Mucosa of stomach (tissue), 1 donor: ENCODE measurements around the gene GFOD1.

Experiments used
- H3K27me3 ChIP-seq: one replicate; pipeline ENCODE4 v1.7.0; 2013; ENCODE audit warnings: mild to moderate bottlenecking, low read length; ENCODE audit not compliant: control insufficient read depth, insufficient read depth
- H3K36me3 ChIP-seq: one replicate; pipeline ENCODE4 v1.7.0; 2013; ENCODE audit warnings: low read length; ENCODE audit not compliant: control insufficient read depth, insufficient read depth
- H3K4me1 ChIP-seq: one replicate; pipeline ENCODE4 v1.7.0; 2013; ENCODE audit warnings: mild to moderate bottlenecking, low read length; ENCODE audit not compliant: control insufficient read depth, insufficient read depth
- H3K4me3 ChIP-seq: one replicate; pipeline ENCODE4 v1.7.0; 2013; ENCODE audit warnings: low read length
- H3K9ac ChIP-seq: one replicate; pipeline ENCODE4 v1.7.0; 2013; ENCODE audit warnings: mild to moderate bottlenecking, low read length, moderate library complexity
- H3K9me3 ChIP-seq: one replicate; pipeline ENCODE4 v1.7.0; 2013; ENCODE audit warnings: mild to moderate bottlenecking, low read length, moderate library complexity; ENCODE audit not compliant: control insufficient read depth
- donor health status: Pancreatic carcinoma.

Gene GFOD1

DNA sequence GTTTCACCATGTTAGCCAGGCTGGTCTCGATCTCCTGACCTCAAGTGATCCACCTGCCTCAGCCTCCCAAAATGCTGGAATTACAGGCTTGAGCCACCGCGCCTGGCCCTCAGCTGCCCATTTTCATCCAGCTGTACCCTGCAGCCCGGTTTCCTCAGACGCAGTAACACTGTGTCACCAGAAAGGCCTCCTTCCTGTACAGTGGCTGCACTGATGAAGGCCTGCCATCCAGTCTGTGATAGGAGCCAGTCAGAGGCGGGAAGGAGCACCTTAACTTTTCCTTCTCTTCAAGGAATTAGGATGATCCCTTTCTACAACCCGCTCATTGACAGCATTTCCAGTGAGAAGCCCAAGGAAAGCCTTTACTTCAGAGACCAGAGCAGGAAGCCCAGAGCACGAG lies 75.9 kb downstream of the GFOD1 start:
- peaks cover 34% of the 10 kb centered on the region for H3K4me1 ChIP-seq
- no peak overlapping the region for H3K9ac ChIP-seq
- H3K36me3 ChIP-seq = no peaks in the 10 kb centered on the region
- H3K4me3 ChIP-seq = no peak overlapping the region
- no peaks in the 10 kb centered on the region for H3K9me3 ChIP-seq
- H3K27me3 ChIP-seq = no peaks in the 10 kb centered on the region

DNA sequence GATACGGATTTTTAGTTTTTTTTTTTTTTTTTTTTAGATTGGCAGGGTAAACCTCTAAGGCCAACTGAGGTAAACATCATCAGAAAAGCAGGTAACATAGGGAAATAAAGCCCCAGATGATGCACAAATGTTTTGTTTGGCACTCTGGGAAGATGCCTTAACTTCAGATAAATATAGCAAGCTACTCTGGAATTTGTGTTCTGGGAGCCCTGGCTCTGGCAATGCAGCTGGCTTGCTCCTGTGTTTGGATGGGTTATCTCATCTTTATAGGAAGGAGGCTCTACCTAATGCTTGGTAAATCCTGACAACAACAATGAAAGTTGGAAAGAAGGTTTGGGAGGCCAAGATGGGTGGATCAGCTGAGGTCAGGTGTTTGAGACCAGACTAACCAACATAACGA lies 77.4 kb downstream of the GFOD1 start:
- H3K9me3 ChIP-seq = no peaks in the 10 kb centered on the region
- peaks cover 37% of the 10 kb centered on the region for H3K4me1 ChIP-seq
- no peaks in the 10 kb centered on the region for H3K36me3 ChIP-seq
- no peaks in the 10 kb centered on the region for H3K27me3 ChIP-seq
- H3K9ac ChIP-seq = no peak overlapping the region
- no peak overlapping the region for H3K4me3 ChIP-seq

DNA sequence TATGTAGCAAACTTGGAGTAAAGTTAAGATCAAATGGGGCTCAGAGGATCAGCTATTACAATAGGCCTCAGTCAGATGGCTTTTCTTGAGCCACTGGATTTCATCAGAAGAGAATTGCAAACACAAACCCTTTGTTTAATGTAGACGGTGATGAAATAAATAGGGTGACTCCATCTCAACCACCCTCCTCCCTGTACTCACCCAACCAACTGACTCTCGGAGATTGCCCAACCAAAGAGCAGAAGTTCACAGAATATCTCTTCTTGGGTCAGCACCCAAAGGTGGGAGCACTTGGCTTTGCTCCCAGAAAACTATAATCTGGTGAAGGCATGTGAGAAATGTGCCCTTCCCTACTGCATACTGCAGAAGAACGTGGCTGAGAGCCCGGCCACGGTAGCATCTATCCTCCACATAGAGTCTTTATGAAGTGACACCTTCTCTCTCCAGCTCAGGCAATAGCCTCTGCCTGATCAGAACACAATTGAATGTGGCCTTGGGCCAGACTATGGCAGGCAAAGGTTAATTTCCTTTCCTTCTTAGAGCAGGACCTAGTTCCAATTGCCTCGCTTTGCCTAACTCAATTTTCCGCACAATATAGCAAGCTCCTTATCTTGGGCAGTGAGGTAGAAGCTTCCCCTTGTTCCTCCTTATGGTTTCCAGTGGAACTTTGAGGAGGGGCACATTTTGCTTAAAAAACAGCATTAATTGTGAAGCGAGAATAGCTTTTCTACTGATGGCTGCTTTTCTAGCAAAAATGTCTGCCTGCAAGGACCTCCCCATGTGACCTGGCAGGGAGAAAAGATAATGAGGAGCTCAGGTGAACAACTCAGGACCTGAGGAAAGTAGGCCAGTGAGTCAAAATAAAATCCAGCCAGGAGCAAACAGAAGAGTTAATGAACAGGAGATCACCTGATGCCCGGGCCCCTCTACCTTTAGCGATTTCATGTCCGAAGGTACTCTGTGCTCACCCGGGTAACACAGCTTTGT lies 79.4 kb downstream of the GFOD1 start:
- peaks cover 24% of the 10 kb centered on the region for H3K4me1 ChIP-seq
- no peaks in the 10 kb centered on the region for H3K36me3 ChIP-seq
- H3K9ac ChIP-seq = no peak overlapping the region
- no peaks in the 10 kb centered on the region for H3K9me3 ChIP-seq
- no peak overlapping the region for H3K4me3 ChIP-seq
- H3K27me3 ChIP-seq = no peaks in the 10 kb centered on the region

DNA sequence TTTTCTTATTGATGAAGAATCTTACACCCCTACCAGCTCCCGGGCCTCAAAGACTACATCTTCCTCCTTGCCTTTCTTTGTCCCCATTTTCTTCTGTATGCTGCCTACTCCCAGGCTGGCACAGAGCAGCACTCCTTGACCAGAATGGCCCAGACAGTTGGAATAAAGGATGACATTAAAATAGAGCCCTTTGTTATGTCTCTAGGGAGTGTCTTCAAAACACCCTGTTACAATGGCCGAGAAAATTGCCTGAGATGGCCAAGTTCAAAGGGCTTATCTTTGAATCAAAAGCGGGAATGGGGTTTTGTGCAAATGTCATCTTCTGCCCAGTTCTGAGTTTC lies 80.1 kb downstream of the GFOD1 start:
- Histone ChIP-seq H3K27me3 (no peaks in the 10 kb centered on the region), H3K9me3 (no peaks in the 10 kb centered on the region), H3K4me1 (peaks cover 24% of the 10 kb centered on the region), H3K9ac (no peak overlapping the region), H3K4me3 (no peak overlapping the region), H3K36me3 (no peaks in the 10 kb centered on the region)

DNA sequence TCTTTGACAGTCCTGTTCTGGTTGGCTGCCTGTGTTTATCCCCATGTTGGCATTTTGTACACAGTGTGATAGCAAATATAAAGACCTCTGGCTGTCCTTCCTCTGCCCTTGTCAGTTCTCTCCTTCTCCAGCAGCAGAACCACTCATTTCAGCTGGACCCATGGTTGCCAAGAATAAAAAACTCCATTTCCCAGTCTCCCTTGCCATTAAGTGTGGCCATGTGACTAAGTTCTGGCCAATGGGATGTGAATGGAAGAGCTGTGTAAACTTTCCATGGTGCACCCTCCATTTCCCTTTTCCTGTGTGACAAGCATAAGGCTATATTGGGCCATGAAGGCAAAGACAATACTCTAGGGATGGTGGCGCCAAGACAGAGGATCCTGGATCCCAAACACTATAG lies 80.6 kb downstream of the GFOD1 start:
- Histone ChIP-seq H3K9ac (no peak overlapping the region), H3K27me3 (no peaks in the 10 kb centered on the region), H3K9me3 (no peaks in the 10 kb centered on the region), H3K4me3 (no peak overlapping the region), H3K4me1 (peaks cover 20% of the 10 kb centered on the region), H3K36me3 (no peaks in the 10 kb centered on the region)

DNA sequence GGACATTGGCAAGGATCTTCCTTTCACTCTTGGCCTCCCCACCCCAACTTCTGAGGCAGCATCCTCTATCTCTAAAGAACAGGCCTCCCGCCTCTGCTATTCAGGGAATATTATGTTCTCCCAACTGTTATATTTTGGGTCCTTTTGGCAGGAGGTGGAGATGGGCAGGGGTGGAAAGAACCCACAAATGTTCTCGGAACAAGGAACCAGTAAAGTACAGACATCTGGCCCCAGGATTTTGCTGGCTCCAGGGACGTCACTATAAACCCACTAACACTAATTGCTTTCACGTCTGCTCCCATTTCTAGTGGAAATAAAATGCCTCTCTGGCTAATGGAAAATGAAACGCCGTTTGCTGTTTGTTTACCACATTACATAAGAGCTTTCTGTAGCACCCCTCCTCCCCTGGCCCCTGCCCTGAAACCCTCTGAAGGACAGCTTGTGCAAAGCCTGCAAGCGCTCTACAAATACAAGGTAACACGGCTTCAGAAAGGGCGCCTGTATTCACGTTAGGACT lies 81.4 kb downstream of the GFOD1 start:
- Histone ChIP-seq H3K9me3 (no peaks in the 10 kb centered on the region), H3K4me3 (no peak overlapping the region), H3K4me1 (peaks cover 20% of the 10 kb centered on the region), H3K36me3 (no peaks in the 10 kb centered on the region), H3K9ac (no peak overlapping the region), H3K27me3 (no peaks in the 10 kb centered on the region)

DNA sequence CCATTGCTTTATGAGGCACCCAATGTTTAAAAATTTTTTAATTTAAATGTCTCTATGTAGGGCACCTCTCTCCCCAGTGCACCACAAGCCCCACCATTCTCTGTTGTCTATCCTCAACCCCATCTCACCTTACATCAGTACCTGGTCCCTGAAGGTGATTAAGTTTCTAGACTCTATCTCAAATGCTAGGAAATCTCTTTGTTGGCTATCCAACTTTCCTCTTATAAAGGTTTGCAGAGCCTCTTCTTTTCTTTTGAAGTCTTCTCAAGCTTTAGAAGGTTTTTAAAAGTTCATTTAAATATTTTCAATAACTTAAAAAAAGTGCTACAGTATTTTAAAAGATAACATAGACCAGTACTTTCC lies 82.5 kb downstream of the GFOD1 start:
- Histone ChIP-seq H3K36me3 (no peaks in the 10 kb centered on the region), H3K9me3 (no peaks in the 10 kb centered on the region), H3K27me3 (no peaks in the 10 kb centered on the region), H3K9ac (no peak overlapping the region), H3K4me3 (no peak overlapping the region), H3K4me1 (peaks cover 20% of the 10 kb centered on the region)

DNA sequence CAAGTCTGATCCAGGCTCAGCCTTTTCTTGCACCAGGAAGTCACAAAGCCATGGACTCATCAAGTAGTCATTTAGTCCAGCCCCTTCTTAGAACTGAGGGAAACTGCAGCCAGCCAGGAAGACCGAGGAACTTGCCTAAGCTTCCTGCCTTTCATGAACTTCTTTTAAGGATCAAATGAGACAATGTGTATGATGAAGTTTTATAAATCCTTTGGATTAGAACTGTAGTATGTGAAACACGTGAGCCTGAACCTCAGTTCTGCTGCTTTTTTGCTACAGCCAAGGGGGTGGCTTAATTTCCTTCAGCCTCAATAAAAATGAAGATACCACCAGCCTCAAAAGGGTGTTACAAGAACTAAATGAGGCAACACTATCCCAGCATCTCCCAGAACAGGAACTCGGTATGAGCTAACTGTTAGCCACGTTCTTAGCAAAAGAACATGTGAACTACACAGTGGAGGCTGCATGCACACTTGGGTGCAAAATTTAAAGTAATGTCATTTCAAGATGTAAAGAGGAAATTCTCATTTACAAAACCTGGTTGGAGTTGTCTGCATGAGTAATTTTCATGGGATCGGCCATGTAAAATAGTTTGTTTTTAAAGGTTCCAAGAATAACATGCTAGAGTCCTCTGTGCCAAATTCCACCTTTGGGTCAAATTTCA lies 83.0 kb downstream of the GFOD1 start:
- H3K4me1 ChIP-seq = peaks cover 20% of the 10 kb centered on the region
- H3K9me3 ChIP-seq = no peaks in the 10 kb centered on the region
- H3K36me3 ChIP-seq = no peaks in the 10 kb centered on the region
- no peak overlapping the region for H3K9ac ChIP-seq
- H3K4me3 ChIP-seq = no peak overlapping the region
- no peaks in the 10 kb centered on the region for H3K27me3 ChIP-seq

DNA sequence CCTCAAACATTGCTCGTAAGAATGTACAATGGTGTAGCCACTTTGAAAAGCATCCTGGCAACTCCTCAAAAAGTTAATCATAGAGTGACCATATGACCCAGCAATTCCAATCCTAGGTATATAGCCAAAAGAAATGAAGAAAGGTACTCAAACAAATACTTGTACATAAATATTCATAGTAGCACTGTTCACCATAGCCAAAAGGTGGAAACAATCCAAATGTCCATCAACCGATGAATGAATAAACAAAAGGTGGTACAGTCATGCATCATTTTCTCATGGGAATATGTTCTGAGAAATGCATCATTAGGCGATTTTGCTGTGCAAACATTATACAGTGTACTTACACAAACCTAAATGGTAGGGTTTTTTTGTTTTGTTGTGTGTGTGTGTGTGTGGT lies 84.7 kb downstream of the GFOD1 start:
- H3K27me3 ChIP-seq = no peaks in the 10 kb centered on the region
- H3K4me1 ChIP-seq = peaks cover 23% of the 10 kb centered on the region
- H3K9ac ChIP-seq = no peak overlapping the region
- no peaks in the 10 kb centered on the region for H3K36me3 ChIP-seq
- H3K9me3 ChIP-seq = no peaks in the 10 kb centered on the region
- no peak overlapping the region for H3K4me3 ChIP-seq

DNA sequence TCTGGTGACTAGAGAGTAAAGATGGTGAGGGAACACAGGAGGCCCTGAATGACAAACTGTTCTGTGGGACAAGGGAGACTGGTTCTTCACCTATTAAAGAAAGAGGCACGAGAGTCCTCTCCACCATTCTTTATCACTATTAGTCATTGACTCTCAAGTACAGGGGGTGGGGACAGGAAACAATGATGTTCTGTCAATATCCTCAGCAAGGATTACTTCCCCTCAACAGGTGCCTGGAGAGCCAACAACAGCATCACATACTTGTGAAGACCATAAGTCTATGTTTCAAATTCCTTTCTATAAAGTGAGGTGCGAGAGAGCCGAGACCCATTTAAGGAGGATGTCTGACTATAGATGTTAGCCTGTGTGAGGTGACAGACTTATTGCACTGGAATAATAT lies 86.6 kb downstream of the GFOD1 start:
- H3K9me3 ChIP-seq = no peaks in the 10 kb centered on the region
- H3K4me1 ChIP-seq = peaks cover 27% of the 10 kb centered on the region
- no peaks in the 10 kb centered on the region for H3K36me3 ChIP-seq

DNA sequence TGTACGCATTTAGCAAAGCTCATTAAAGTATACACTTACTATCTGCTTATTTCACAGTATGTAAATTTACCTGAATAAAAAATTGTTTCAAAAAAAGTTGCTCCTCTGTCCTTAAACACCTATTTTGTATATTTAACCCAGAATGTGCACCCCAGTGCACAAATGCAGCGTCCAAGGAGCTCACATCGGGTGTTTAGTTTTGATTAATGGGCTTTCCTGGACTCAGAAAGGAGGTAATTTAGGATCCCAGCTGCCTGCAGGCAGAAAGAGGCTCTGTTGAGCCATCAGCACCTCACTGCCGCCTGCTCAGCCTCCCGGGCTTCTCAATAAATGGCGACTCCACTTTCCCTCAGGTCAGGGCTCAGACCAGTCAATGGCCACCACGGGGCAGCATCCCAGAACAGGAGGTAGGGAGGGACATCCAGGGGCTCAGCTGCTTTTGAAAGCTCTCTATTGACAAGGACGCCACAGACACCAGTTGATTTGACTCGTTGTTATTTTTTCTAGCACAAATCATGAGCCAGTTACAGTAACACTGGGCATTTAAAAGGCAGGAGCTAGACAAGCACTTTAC lies 88.9 kb downstream of the GFOD1 start:
- H3K4me3 ChIP-seq = no peak overlapping the region
- peaks cover 38% of the 10 kb centered on the region for H3K4me1 ChIP-seq
- no peaks in the 10 kb centered on the region for H3K36me3 ChIP-seq
- no peaks in the 10 kb centered on the region for H3K27me3 ChIP-seq
- no peak overlapping the region for H3K9ac ChIP-seq
- no peaks in the 10 kb centered on the region for H3K9me3 ChIP-seq

More for the DNA sequence above, 86.6 kb downstream of the GFOD1 start:
- Histone ChIP-seq H3K4me3 (no peak overlapping the region), H3K9ac (no peak overlapping the region), H3K27me3 (no peaks in the 10 kb centered on the region)

DNA sequence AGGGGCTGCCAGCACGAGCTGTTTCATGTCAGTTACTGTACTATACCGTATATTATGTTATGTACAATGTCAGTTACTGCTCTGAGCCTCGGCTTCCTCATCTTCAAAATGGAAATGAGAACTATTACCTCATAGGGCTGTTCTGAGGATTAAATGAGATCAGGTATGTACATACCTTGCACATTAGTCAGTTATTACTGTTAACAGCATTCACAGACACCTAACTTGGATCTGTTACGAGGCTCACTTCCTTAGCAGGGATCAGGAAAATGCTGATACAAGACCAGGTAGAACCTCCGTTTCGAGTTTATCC lies 89.4 kb downstream of the GFOD1 start:
- Histone ChIP-seq H3K4me3 (no peak overlapping the region), H3K36me3 (no peaks in the 10 kb centered on the region), H3K9ac (no peak overlapping the region), H3K27me3 (no peaks in the 10 kb centered on the region), H3K9me3 (no peaks in the 10 kb centered on the region), H3K4me1 (peaks cover 38% of the 10 kb centered on the region)
